Measurements from ENCODE around the gene SUSD3. TPM values are rescaled to one million over a fixed set of nuclear protein-coding genes. Genes with fewer than 3 reads are reported as not detected.

Gene SUSD3
- total RNA-seq (2022; extraction: Qiagen RNA extraction; ENCODE audit: low read depth), result 0.32 to 0.71 TPM (median 0.53 TPM) in 5 replicates

DNA sequence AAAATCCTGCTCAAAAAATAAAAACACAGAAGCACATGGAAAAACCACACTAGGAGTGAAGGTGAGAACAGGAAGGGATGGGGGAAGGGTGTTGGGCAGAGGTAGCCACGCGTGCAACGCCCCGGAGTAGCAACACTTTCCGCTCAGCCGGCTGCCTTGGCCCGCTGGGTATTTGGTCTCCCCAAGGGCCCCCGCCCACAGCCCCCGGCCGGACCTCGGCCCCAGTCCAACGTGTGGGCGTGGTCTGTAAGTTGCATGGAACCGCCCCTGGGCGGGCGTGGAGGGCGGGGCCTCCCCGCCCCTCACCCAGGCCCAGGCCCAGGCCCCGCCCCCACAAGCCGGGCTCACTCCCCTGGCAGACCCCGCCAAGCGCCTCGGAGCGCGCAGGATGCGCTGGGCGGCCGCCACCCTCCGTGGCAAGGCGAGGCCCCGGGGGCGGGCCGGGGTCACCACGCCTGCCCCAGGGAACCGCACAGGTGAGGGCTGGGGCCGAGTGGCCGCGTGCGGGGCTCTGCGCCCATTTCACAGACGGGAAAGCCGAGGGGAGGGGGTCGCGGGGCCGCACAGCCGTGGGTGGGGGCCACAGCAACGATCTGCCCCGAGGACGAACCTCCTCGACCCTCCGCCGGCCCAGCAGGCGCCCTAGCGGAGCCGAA lies at the start of gene SUSD3:
Gene SUSD3 (plus strand): TSS at position 347 of the 656 bp plus-strand sequence. CDS start 42 bp downstream, at position 389.

DNA sequence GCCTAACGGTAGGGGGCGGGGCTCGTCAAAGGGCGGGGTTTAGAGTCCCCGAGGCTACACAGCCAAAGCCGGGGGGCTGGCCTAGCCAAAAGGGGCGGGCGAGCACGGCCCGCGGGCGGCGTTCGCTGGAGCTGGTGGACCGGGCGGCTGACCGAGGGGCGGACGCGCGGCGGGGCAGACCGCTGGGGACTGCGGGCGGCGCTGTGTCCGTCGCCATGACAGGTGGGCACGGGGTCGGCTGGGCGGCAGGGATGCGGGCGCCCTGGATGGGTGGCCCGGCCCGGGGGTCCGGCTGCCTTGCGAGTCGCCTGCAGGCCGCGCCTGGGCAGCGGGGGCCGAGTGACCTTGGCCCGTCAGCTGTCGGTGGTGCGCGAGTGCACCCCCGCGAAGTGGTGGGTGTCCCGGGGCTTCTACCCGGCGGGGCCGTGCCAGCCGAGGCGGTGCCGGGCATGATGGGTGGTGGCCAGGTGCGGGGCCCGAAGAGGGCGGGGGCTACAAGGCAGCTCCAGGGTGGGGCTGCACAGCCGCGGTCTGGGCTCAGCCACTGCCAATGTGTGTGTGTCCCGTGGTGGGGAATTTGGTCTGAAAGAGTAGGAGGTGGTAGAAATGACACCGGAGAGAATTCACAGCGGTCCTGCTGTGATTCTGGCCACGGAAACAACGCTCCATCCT lies 37.8 kb downstream of the SUSD3 start, which contains the start of gene CARD19:
Gene CARD19 (plus strand): TSS at position 87 of the 672 bp plus-strand sequence. CDS start 129 bp downstream, at position 216.

DNA sequence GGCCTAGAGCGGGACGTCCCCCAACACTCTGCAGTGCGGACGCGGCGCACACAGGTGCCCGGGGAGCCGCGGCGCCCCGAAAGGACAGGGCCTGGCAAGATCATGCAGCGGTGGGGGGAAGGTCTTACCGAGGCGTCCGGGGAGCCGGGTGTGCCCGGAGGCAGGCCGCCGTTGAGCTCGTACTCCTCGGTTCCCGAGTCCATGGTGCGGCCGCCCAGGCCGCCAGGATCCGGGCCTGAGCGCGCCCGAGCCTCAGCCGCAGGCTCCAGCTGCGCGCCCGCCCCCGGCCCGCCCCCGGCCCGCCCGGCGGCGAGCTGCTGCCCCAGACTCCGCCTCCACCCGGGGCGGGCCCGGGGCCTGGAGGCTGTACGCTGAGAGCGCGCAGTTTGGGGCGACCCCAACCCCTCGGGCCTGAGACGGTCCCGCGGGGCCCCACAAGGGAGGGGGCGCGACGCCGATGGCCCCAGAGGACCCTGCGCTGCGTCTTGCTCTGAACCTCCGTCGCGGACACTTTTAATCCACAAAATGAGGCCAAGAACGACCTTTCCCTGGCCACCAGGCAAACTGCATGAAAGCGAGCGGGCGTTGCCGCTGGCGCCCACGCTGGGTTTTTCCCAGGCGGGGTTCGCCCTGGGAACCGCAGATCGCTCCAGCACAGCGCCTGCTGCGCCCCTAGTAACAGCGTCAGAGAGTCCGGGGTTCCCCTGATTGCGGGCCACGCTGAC lies 75.7 kb downstream of the SUSD3 start, which contains the start of gene NINJ1:
Gene NINJ1 (minus strand): TSS at position 237 of the 725 bp plus-strand sequence. CDS start 34 bp downstream, at position 203.

Other genes starting within 250 kb of the SUSD3 start
- gene ZNF484, start 180.7 kb upstream of the SUSD3 start, total RNA-seq (2022; extraction: Qiagen RNA extraction; ENCODE audit: low read depth), result 1.4 to 3.3 TPM (median 2.0 TPM) in 5 replicates
- gene FGD3, start 111.2 kb upstream of the SUSD3 start, total RNA-seq (2022; extraction: Qiagen RNA extraction; ENCODE audit: low read depth), result 0.09 to 0.24 TPM (median 0.18 TPM) in 5 replicates
- 47.7 to 65.7 TPM (median 63.9 TPM) in 5 replicates for gene CARD19, start 37.5 kb downstream of the SUSD3 start, total RNA-seq (2022; extraction: Qiagen RNA extraction; ENCODE audit: low read depth)
- 65.1 to 101 TPM (median 83.7 TPM) in 5 replicates for gene NINJ1, start 75.5 kb downstream of the SUSD3 start, total RNA-seq (2022; extraction: Qiagen RNA extraction; ENCODE audit: low read depth)
- 4.4 to 7.9 TPM (median 7.1 TPM) in 5 replicates for gene WNK2, start 125.4 kb downstream of the SUSD3 start, total RNA-seq (2022; extraction: Qiagen RNA extraction; ENCODE audit: low read depth)